ENCODE measurements around the gene PPIL4. TPM values are rescaled to one million over a fixed set of nuclear protein-coding genes. Genes with fewer than 3 reads are reported as not detected.

Gene PPIL4
- total RNA-seq, 1 donor from 2014 or later = 26.8 TPM

DNA sequence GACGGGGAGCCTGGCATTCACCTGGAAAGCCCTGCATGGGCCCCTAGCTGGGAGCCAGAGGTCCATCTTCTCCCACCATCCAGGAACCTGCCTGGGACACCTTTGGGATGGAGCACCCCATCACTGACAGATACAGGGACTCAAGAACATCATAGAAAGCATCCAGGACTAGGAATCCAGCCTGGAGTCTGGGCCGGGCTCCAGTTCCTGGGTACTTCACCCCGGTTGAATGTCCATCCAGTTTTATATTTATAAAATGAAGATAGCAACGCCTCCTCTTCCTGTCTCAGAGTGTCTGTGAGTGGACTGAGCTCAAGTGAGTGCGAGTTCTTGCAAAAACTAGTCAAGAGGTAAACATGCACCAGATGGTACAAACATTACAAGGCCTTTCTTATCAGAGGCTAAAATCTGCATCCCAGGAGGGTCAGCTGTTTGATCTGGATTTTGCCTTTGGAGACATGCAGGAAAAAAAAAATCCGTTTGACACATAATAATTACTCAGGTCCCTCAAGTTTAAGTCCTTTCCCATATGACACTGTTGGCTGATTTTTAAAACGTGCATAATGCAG lies 88.4 kb downstream of the PPIL4 start:
- Mint-ChIP-seq H3K9me3 (ENCODE audit: unreplicated experiment) (peaks cover 5% of the 10 kb centered on the region), H3K27me3 (ENCODE audit: unreplicated experiment) (peaks cover 11% of the 10 kb centered on the region), H3K27ac (ENCODE audit: unreplicated experiment) (no peak overlapping the region), H3K4me3 (ENCODE audit: unreplicated experiment) (peak overlapping the region; percentile 4), H3K4me1 (ENCODE audit: low read depth, unreplicated experiment) (no peaks in the 10 kb centered on the region), H3K36me3 (ENCODE audit: unreplicated experiment) (no peaks in the 10 kb centered on the region)
- TF ChIP-seq, protein P1, sequence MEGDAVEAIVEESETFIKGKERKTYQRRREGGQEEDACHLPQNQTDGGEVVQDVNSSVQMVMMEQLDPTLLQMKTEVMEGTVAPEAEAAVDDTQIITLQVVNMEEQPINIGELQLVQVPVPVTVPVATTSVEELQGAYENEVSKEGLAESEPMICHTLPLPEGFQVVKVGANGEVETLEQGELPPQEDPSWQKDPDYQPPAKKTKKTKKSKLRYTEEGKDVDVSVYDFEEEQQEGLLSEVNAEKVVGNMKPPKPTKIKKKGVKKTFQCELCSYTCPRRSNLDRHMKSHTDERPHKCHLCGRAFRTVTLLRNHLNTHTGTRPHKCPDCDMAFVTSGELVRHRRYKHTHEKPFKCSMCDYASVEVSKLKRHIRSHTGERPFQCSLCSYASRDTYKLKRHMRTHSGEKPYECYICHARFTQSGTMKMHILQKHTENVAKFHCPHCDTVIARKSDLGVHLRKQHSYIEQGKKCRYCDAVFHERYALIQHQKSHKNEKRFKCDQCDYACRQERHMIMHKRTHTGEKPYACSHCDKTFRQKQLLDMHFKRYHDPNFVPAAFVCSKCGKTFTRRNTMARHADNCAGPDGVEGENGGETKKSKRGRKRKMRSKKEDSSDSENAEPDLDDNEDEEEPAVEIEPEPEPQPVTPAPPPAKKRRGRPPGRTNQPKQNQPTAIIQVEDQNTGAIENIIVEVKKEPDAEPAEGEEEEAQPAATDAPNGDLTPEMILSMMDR (IDR thresholded peaks at IDR 0.05; ENCODE audit: partially characterized antibody, unreplicated experiment) = no peak
- no peak for DNase-seq

DNA sequence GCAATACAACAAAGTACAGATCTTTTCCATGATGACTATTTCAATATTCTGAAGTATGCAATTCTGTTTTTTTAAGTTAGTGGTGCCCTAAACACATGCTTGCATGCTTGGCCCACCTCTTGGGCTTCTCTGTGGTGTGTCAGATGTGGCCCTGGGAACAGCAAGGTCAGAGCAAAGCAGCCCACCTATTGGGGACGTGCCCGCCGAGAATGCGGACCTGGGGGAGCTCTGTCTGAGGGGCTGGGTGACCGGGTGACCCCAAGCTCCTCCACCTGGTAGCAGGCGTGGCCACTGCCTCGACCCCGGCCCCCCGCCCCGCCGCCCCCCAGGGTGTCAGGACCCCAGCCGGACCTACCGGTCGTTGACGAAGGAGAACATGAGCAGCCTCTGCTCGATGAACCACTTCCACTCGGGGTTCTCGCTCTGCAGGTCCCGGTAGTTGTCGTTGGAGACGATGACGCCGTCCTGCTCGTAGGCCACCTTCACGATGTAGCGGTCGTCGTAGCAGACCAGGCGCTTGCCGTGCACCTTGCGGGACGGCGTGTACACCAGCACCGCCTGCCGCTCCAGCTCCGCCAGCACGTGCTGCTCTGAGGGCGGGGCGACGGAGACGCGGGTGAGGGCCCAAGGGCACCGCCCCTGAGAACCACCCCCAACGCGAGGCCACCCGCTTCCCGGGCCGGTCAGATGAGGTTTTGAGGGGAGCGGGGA lies 89.4 kb downstream of the PPIL4 start:
- H3K4me3 Mint-ChIP-seq (ENCODE audit: unreplicated experiment) = no peak overlapping the region
- no peaks in the 10 kb centered on the region for H3K36me3 Mint-ChIP-seq (ENCODE audit: unreplicated experiment)
- DNase-seq = no peak
- TF ChIP-seq, protein P1 (IDR thresholded peaks at IDR 0.05; ENCODE audit: partially characterized antibody, unreplicated experiment) = no peak
- H3K27ac Mint-ChIP-seq (ENCODE audit: unreplicated experiment) = no peak overlapping the region
- no peaks in the 10 kb centered on the region for H3K4me1 Mint-ChIP-seq (ENCODE audit: low read depth, unreplicated experiment)
- H3K27me3 Mint-ChIP-seq (ENCODE audit: unreplicated experiment) = peaks cover 11% of the 10 kb centered on the region
- peaks cover 4% of the 10 kb centered on the region for H3K9me3 Mint-ChIP-seq (ENCODE audit: unreplicated experiment)

DNA sequence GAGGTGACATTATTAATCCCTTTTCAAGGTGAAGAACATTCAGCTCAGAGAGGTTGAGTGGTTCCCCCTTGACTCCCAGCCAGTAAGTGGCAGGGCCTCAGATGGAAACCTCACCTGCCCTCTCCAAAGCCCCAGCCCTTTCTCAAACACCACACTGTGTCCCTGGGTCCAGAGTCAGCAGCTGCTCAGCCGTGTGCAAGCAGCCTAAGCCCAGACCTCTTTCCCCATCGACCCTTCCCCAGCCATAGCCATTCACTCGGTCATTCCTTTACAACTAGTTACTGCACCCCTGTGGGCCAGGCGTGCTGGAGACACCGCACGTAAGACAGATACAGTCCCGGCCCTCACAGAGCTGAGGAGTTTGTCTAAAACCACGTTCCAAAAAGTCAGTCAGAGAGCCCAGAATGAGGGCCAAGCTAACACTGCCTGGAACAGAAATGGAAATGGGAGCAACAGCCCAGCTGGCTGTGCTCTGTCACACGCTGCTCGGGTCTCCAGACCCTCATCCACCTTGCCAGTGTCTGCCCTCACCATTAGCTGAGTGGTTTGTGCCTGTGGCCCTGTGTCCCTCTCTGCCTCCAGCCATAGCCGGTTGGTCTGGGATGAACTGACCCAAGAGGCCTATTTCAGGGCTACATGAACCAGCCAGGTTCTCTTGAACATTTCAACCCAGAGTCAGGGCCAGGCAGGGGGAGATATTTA lies 90.7 kb downstream of the PPIL4 start:
- H3K36me3 Mint-ChIP-seq (ENCODE audit: unreplicated experiment) = no peaks in the 10 kb centered on the region
- H3K4me1 Mint-ChIP-seq (ENCODE audit: low read depth, unreplicated experiment) = no peaks in the 10 kb centered on the region

More for the DNA sequence above, 90.7 kb downstream of the PPIL4 start:
- DNase-seq = no peak
- peaks cover 4% of the 10 kb centered on the region for H3K9me3 Mint-ChIP-seq (ENCODE audit: unreplicated experiment)
- H3K27ac Mint-ChIP-seq (ENCODE audit: unreplicated experiment) = no peak overlapping the region
- peaks cover 11% of the 10 kb centered on the region for H3K27me3 Mint-ChIP-seq (ENCODE audit: unreplicated experiment)
- no peak overlapping the region for H3K4me3 Mint-ChIP-seq (ENCODE audit: unreplicated experiment)
- TF ChIP-seq, protein P1 (IDR thresholded peaks at IDR 0.05; ENCODE audit: partially characterized antibody, unreplicated experiment) = no peak

Other genes starting within 250 kb of the PPIL4 start
- 39.3 TPM for gene TAB2, start 228.3 kb downstream of the PPIL4 start, total RNA-seq (ENCODE audit: unreplicated experiment)
- gene SUMO4, start 145.8 kb downstream of the PPIL4 start, total RNA-seq (ENCODE audit: unreplicated experiment) = 1.3 TPM
- 48.7 TPM for gene ZC3H12D, start 61.0 kb downstream of the PPIL4 start, total RNA-seq (ENCODE audit: unreplicated experiment)
- 11.2 TPM for gene GINM1, start 20.3 kb upstream of the PPIL4 start, total RNA-seq (ENCODE audit: unreplicated experiment)
- gene KATNA1, start 102.7 kb upstream of the PPIL4 start, total RNA-seq (ENCODE audit: unreplicated experiment) = 10.9 TPM
- 31.5 TPM for gene LATS1, start 172.1 kb upstream of the PPIL4 start, total RNA-seq (ENCODE audit: unreplicated experiment)
- 27.6 TPM for gene NUP43, start 200.5 kb upstream of the PPIL4 start, total RNA-seq (ENCODE audit: unreplicated experiment)
- 147 TPM for gene PCMT1, start 203.7 kb upstream of the PPIL4 start, total RNA-seq (ENCODE audit: unreplicated experiment)